HepG2 (cell line): ENCODE measurements around the gene TNFRSF11A. TPM values are rescaled to one million over a fixed set of nuclear protein-coding genes. Genes with fewer than 3 reads are reported as not detected.

Source experiments
- ATAC-seq: fragments of 200-7000 bp; cut with Tn5 transposase; 3 replicates; pipeline ENCODE4 v1.9.1; 2020; ENCODE audit warnings: mild to moderate bottlenecking, moderate library complexity
- BruUV-seq: library from RNA; stranded (reverse); fragments of 400-500 nt; replicated peaks from 2 replicates; lab custom pipeline; 2021; lab: Mats Ljungman, UMichigan
- CTCF ChIA-PET: fragments of 300-600 bp; formaldehyde crosslinking; extraction: SDS; loops from one replicate; lab custom pipeline; 2021; ENCODE audit warnings: low total read pairs, inconsistent platforms, low intra/inter-chr PET ratio; lab: Yijun Ruan, JAX
- POLR2A ChIA-PET: fragments of 350-600 bp; sonication (Branson Sonifier 250); formaldehyde crosslinking; loops from one replicate; lab custom pipeline; 2020; ENCODE audit warnings: antibody characterized with exemption, inconsistent platforms; lab: Yijun Ruan, JAX
- DNase-seq: peaks from one replicate; pipeline ENCODE4 v3.0.0-alpha.2; 2015; ENCODE audit warnings: low spot score
- FAIRE-seq: peaks from 3 replicates; lab custom pipeline; 2011; peaks lifted over from hg19 to GRCh38; lab: Jason Lieb, UNC
- H2AFZ ChIP-seq: one replicate; pipeline ENCODE4 v1.6.1; 2011; ENCODE audit warnings: low read length, inconsistent platforms
- H3K27ac ChIP-seq: fragments of 300-600 bp; 3 replicates; pipeline ENCODE4 v1.8.0; 2011; ENCODE audit warnings: mixed run types, mild to moderate bottlenecking, mixed read lengths, low read length, inconsistent platforms; ENCODE audit not compliant: insufficient read depth; ENCODE audit errors: extremely low read length
- H3K27me3 ChIP-seq, 2 experiments: fragments of 200-600 bp in 1 of 2; 2 replicates in 1 of 2; 3 replicates in 1 of 2; pipeline versions ENCODE4 v1.6.0 to v1.8.0; 2011; ENCODE audit warnings: low read length in 2 of 2, mild to moderate bottlenecking in 2 of 2, moderate library complexity in 2 of 2, inconsistent platforms in 1 of 2; ENCODE audit not compliant: insufficient read depth in 2 of 2, control insufficient read depth in 1 of 2
- H3K36me3 ChIP-seq, 2 experiments: fragments of 200-600 bp in 1 of 2; replicated peaks in 1 of 2; 2 replicates in 1 of 2; 3 replicates in 1 of 2; pipeline versions ENCODE4 v1.5.1 to v1.8.0; 2011; ENCODE audit warnings: low read length in 2 of 2, inconsistent platforms in 1 of 2; ENCODE audit not compliant: insufficient read depth in 2 of 2, control insufficient read depth in 1 of 2
- H3K4me1 ChIP-seq: 2 replicates; pipeline ENCODE4 v1.5.1; 2012; ENCODE audit warnings: low read length, inconsistent platforms; ENCODE audit not compliant: insufficient read depth
- H3K4me2 ChIP-seq: 2 replicates; pipeline ENCODE4 v1.6.0; 2011; ENCODE audit warnings: low read depth, low read length, inconsistent platforms
- H3K4me3 ChIP-seq, 3 experiments: fragments of 200-600 bp in 1 of 3; sonication (generic), shearing (Covaris generic) in 1 of 3; replicated peaks in 1 of 3; 2 replicates each; pipeline ENCODE4 v1.5.1; 2011 to 2016; ENCODE audit warnings: low read length in 3 of 3, inconsistent platforms in 2 of 3, low read depth in 2 of 3, mild to moderate bottlenecking in 2 of 3, control low read depth in 1 of 3, mixed read lengths in 1 of 3; ENCODE audit not compliant: insufficient read depth in 1 of 3
- H3K79me2 ChIP-seq: one replicate; pipeline ENCODE4 v1.6.1; 2011; ENCODE audit warnings: low read length, inconsistent platforms; ENCODE audit not compliant: insufficient read depth
- H3K9ac ChIP-seq: 2 replicates; pipeline ENCODE4 v1.6.0; 2011; ENCODE audit warnings: mild to moderate bottlenecking, low read depth, low read length, inconsistent platforms; ENCODE audit not compliant: insufficient read depth
- H3K9me3 ChIP-seq: 2 replicates; pipeline ENCODE4 v1.5.1; 2012; ENCODE audit warnings: mild to moderate bottlenecking, low read length
- H4K20me1 ChIP-seq: 2 replicates; pipeline ENCODE4 v1.6.0; 2011; ENCODE audit warnings: inconsistent platforms, mild to moderate bottlenecking, low read length, moderate library complexity; ENCODE audit not compliant: insufficient read depth
- ATM ChIP-seq: fragments of 450-650 bp; IDR thresholded peaks from 2 replicates; pipeline ENCODE4 v1.7.1; 2017; ENCODE audit warnings: mild to moderate bottlenecking, borderline replicate concordance
- REPIN1 ChIP-seq: sonication (generic); formaldehyde crosslinking; IDR thresholded peaks from 2 replicates; pipeline ENCODE4 v1.8.0; 2022; ENCODE audit warnings: missing genetic modification reagents, low read depth, mild to moderate bottlenecking, borderline replicate concordance
- RERE ChIP-seq: IDR thresholded peaks from 2 replicates; pipeline ENCODE4 v1.6.1; 2016; ENCODE audit warnings: low read depth, missing genetic modification reagents, missing compliant biosample characterization
- ZFP1 ChIP-seq: IDR thresholded peaks from 2 replicates; pipeline ENCODE4 v1.6.1; 2016
- ZFP91 ChIP-seq: sonication (generic); formaldehyde crosslinking; IDR thresholded peaks from 2 replicates; pipeline ENCODE4 v1.9.0; 2022; ENCODE audit warnings: missing genetic modification reagents, mild to moderate bottlenecking, borderline replicate concordance
- ZHX1 ChIP-seq: sonication (generic); formaldehyde crosslinking; IDR thresholded peaks from 2 replicates; pipeline ENCODE4 v1.8.1; 2022; ENCODE audit warnings: low read depth, mild to moderate bottlenecking, missing genetic modification reagents
- ZNF496 ChIP-seq: sonication (generic); formaldehyde crosslinking; IDR thresholded peaks from 2 replicates; pipeline ENCODE4 v1.8.1; 2023; ENCODE audit warnings: mild to moderate bottlenecking, moderate library complexity, missing genetic modification reagents; ENCODE audit not compliant: insufficient replicate concordance
- ZNF564 ChIP-seq: sonication (generic); formaldehyde crosslinking; IDR thresholded peaks from 2 replicates; pipeline ENCODE4 v1.8.1; 2023; ENCODE audit warnings: mild to moderate bottlenecking, missing genetic modification reagents
- ZNF816 ChIP-seq: sonication (generic); formaldehyde crosslinking; IDR thresholded peaks from 2 replicates; pipeline ENCODE4 v1.8.0; 2022; ENCODE audit warnings: missing genetic modification reagents, mild to moderate bottlenecking, borderline replicate concordance
- WGBS: methylation state at CpG from one replicate; pipeline ENCODE4 v1.1.6; 2017; ENCODE audit warnings: low lambda C conversion rate; 5-methylcytosine and 5-hydroxymethylcytosine counted together
- in situ Hi-C: cut with HindIII; loops from 2 replicates; pipeline ENCODE4 v1.10.0; 2017; ENCODE audit warnings: low pct_unique_long_range_greater_than_20kb; ENCODE audit not compliant: extremely low pct_ligation_motif_present
- intact Hi-C: fragments of 100-400 bp; cut with micrococcal nuclease; formaldehyde crosslinking; loops from one replicate; pipeline ENCODE4 v1.10.0; 2022; ENCODE audit not compliant: unreplicated experiment
- polyA plus RNA-seq, 8 experiments: library from polyadenylated mRNA; depleted of rRNA in 3 of 8; stranded (reverse) in 7 of 8; unstranded in 1 of 8; fragments of >200 nt; fragmentation: Illumina TruSeq in 4 of 8; extraction: Trizol in 4 of 8; gene quantifications; 2 replicates each; pipeline versions ENCODE4 v1.2.1 to v1.2.3, GENCODE V29; 2011 to 2016; ENCODE audit warnings: low read depth in 4 of 8, missing spikeins in 1 of 8, mixed read lengths in 1 of 8; ENCODE audit not compliant: insufficient read depth in 1 of 8
- total RNA-seq, 5 experiments: library from RNA; depleted of rRNA; stranded (reverse); fragments of >200 nt; fragmentation: Illumina TruSeq; extraction: Trizol; gene quantifications; 2 replicates each; pipeline ENCODE4 v1.2.3, GENCODE V29; 2016; ENCODE audit warnings: low read depth in 1 of 5

TNFRSF11A gene
- total and polyA plus RNA-seq, 2 of the 13 experiments (the other 11 are each of a cell fraction or from before 2014, with no cell fraction given) = 4.6 to 6.4 TPM

- H3K9ac ChIP-seq = no peak overlapping the region
- ATAC-seq = no peak
- in situ Hi-C loops = no loop called here
- H3K4me3 ChIP-seq = no peak overlapping the region
- H3K4me1 ChIP-seq = peaks cover 3% of the 10 kb centered on the region
- no peaks in the 10 kb centered on the region; a peak in 1 of 5 replicates for H3K36me3 ChIP-seq
- H2AFZ ChIP-seq = no peak overlapping the region
- FAIRE-seq = no peak
- 89% methylated on average over 3 of the region's 3 CpGs for WGBS
- no peaks in the 10 kb centered on the region for H3K9me3 ChIP-seq
- ChIA-PET POLR2A (no interaction called here), CTCF (no interaction called here)
- intact Hi-C loops = no loop called here
- no peak overlapping the region for H3K27ac ChIP-seq
- H3K27me3 ChIP-seq = no peaks in the 10 kb centered on the region
- BruUV-seq = no TSS peak
- no peaks in the 10 kb centered on the region for H3K79me2 ChIP-seq
- H3K4me2 ChIP-seq = no peak overlapping the region
- no peak for DNase-seq
- no peaks in the 10 kb centered on the region for H4K20me1 ChIP-seq
- TF ChIP-seq ZNF496 (CRISPR knock-in tag) = no peak
- TF ChIP-seq RERE (CRISPR knock-in tag) = no peak
- TF ChIP-seq ATM = no peak
- TF ChIP-seq ZHX1 = no peak
- no peak for TF ChIP-seq ZNF564 (CRISPR knock-in tag)
- TF ChIP-seq ZNF816 (CRISPR knock-in tag) = no peak
- no peak for TF ChIP-seq ZFP1
- no peak for TF ChIP-seq REPIN1 (CRISPR knock-in tag)
- TF ChIP-seq ZFP91 = no peak
Observed at GRCh38 chr18:62341473-62341872, 16.4 kb downstream of the TNFRSF11A start.
